A549 (cell line): Measurements from ENCODE around the gene AOAH.

Experiments used
- CEBPB ChIP-seq, 2 experiments: fragments of >200 bp in 1 of 2; sonication (Bioruptor Twin) in 1 of 2; formaldehyde crosslinking in 1 of 2; IDR thresholded peaks; 2 replicates each; pipeline ENCODE4 v1.6.1; 2012 to 2016
- CHD2 ChIP-seq: fragments of 150-350 bp; IDR thresholded peaks from 2 replicates; pipeline ENCODE4 v1.6.1; 2014; ENCODE audit warnings: low read length; ENCODE audit not compliant: partially characterized antibody
- EHMT2 ChIP-seq: fragments of 200-600 bp; sonication (generic); IDR thresholded peaks from 2 replicates; pipeline ENCODE4 v1.6.1; 2016; ENCODE audit warnings: antibody characterized with exemption, low read depth, mild to moderate bottlenecking, moderate library complexity
- EP300 ChIP-seq, 2 experiments: fragments of >200 bp; sonication (Bioruptor Twin); formaldehyde crosslinking; IDR thresholded peaks; 2 replicates in 1 of 2; 3 replicates in 1 of 2; pipeline ENCODE4 v1.6.1; 2016 to 2017
- ESRRA ChIP-seq: fragments of 150-350 bp; IDR thresholded peaks from 2 replicates; pipeline ENCODE4 v1.6.1; 2014; ENCODE audit warnings: mild to moderate bottlenecking, low read length, borderline replicate concordance
- HDAC2 ChIP-seq: fragments of 200-600 bp; sonication (generic); IDR thresholded peaks from 2 replicates; pipeline ENCODE4 v1.6.1; 2016
- JUNB ChIP-seq: fragments of >200 bp; sonication (Bioruptor Twin); formaldehyde crosslinking; IDR thresholded peaks from 2 replicates; pipeline ENCODE4 v1.6.1; 2016
- MAZ ChIP-seq: fragments of 150-350 bp; IDR thresholded peaks from 2 replicates; pipeline ENCODE4 v1.6.1; 2014; ENCODE audit warnings: antibody characterized with exemption, low read depth, low read length, borderline replicate concordance
- POLR2A ChIP-seq: IDR thresholded peaks from 2 replicates; pipeline ENCODE4 v1.6.1; 2012; ENCODE audit warnings: mild to moderate bottlenecking, low read length
- RARB ChIP-seq: fragments of 250-450 bp; sonication (Bioruptor Pico); IDR thresholded peaks from 2 replicates; pipeline ENCODE4 v1.8.0; 2021; ENCODE audit warnings: mild to moderate bottlenecking, moderate library complexity
- SREBF2 ChIP-seq: fragments of 450-650 bp; IDR thresholded peaks from 2 replicates; pipeline ENCODE4 v1.6.1; 2014; ENCODE audit warnings: mild to moderate bottlenecking, moderate library complexity
- TF ChIP-seq, protein P1 (sequence below): fragments of >200 bp; sonication (Bioruptor Twin); formaldehyde crosslinking; IDR thresholded peaks from 3 replicates; pipeline ENCODE4 v1.5.1; 2016
- TF ChIP-seq, protein P2 (sequence below): fragments of 450-650 bp; IDR thresholded peaks from 2 replicates; pipeline ENCODE4 v1.6.1; 2014; ENCODE audit warnings: antibody characterized with exemption

DNA sequence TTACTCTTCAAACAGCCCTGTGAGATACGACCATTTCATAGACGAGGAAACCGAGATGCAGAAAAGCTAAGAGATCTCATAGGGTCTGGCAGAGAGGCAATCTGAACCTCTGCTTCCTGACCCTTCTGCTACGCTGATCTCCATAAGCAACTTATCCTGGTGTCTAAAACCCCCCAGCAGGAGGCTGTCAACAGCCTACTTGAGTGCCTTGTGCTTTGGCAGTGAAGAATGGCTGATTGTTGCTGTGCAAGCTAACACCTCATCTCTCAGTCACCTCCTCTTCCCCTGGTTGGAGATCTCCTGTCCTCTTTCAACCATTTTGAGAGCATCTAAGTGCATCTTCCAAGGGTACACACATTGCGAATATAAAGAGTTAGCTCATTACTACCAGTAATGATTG lies 86.2 kb downstream of the AOAH start:
- TF ChIP-seq MAZ: no peak
- TF ChIP-seq, protein P1, sequence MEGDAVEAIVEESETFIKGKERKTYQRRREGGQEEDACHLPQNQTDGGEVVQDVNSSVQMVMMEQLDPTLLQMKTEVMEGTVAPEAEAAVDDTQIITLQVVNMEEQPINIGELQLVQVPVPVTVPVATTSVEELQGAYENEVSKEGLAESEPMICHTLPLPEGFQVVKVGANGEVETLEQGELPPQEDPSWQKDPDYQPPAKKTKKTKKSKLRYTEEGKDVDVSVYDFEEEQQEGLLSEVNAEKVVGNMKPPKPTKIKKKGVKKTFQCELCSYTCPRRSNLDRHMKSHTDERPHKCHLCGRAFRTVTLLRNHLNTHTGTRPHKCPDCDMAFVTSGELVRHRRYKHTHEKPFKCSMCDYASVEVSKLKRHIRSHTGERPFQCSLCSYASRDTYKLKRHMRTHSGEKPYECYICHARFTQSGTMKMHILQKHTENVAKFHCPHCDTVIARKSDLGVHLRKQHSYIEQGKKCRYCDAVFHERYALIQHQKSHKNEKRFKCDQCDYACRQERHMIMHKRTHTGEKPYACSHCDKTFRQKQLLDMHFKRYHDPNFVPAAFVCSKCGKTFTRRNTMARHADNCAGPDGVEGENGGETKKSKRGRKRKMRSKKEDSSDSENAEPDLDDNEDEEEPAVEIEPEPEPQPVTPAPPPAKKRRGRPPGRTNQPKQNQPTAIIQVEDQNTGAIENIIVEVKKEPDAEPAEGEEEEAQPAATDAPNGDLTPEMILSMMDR: no peak
- no peak for TF ChIP-seq POLR2A
- no peak for TF ChIP-seq HDAC2
- TF ChIP-seq, protein P2, sequence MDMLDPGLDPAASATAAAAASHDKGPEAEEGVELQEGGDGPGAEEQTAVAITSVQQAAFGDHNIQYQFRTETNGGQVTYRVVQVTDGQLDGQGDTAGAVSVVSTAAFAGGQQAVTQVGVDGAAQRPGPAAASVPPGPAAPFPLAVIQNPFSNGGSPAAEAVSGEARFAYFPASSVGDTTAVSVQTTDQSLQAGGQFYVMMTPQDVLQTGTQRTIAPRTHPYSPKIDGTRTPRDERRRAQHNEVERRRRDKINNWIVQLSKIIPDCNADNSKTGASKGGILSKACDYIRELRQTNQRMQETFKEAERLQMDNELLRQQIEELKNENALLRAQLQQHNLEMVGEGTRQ: no peak
- TF ChIP-seq JUNB: no peak
- TF ChIP-seq EHMT2: no peak
- TF ChIP-seq SREBF2: no peak
- no peak for TF ChIP-seq RARB (CRISPR knock-in tag)
- TF ChIP-seq ESRRA: no peak
- no peak for TF ChIP-seq CHD2
- TF ChIP-seq EP300 (IDR thresholded peaks at IDR 0.05): no peak
- TF ChIP-seq CEBPB (IDR thresholded peaks at IDR 0.05): no peak
